Transverse colon (tissue), 4 donors: ENCODE measurements around the gene TBC1D17.

ENCODE experiments used
- EP300 ChIP-seq: sonication (generic); formaldehyde crosslinking; IDR thresholded peaks from one replicate; pipeline ENCODE4 v1.6.1; 2017; ENCODE audit warnings: antibody characterized with exemption, low read depth
- POLR2A ChIP-seq: fragments of 450-650 bp; IDR thresholded peaks from one replicate; pipeline ENCODE4 v1.6.1; 2016; ENCODE audit warnings: antibody characterized with exemption, mild to moderate bottlenecking, moderate library complexity
- POLR2AphosphoS5 ChIP-seq, 3 donors: sonication (generic); formaldehyde crosslinking; IDR thresholded peaks; one replicate each; pipeline ENCODE4 v1.6.1; 2016; ENCODE audit warnings: antibody characterized with exemption in 3 of 3
- TF ChIP-seq, protein P1 (sequence below), 5 experiments: fragments of 200-600 bp in 3 of 5; fragments of 450-650 bp in 2 of 5; sonication (generic) in 3 of 5; IDR thresholded peaks; 1 replicate in 2 of 5; 2 replicates in 3 of 5; pipeline ENCODE4 v1.5.1; 2016 to 2017; ENCODE audit warnings: antibody characterized with exemption in 5 of 5, inconsistent platforms in 3 of 5, mild to moderate bottlenecking in 2 of 5, moderate library complexity in 1 of 5

GRCh38 chr19:49844138-49845095 lies 33.1 kb upstream of the TBC1D17 start:
- TF ChIP-seq, protein P1, sequence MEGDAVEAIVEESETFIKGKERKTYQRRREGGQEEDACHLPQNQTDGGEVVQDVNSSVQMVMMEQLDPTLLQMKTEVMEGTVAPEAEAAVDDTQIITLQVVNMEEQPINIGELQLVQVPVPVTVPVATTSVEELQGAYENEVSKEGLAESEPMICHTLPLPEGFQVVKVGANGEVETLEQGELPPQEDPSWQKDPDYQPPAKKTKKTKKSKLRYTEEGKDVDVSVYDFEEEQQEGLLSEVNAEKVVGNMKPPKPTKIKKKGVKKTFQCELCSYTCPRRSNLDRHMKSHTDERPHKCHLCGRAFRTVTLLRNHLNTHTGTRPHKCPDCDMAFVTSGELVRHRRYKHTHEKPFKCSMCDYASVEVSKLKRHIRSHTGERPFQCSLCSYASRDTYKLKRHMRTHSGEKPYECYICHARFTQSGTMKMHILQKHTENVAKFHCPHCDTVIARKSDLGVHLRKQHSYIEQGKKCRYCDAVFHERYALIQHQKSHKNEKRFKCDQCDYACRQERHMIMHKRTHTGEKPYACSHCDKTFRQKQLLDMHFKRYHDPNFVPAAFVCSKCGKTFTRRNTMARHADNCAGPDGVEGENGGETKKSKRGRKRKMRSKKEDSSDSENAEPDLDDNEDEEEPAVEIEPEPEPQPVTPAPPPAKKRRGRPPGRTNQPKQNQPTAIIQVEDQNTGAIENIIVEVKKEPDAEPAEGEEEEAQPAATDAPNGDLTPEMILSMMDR (IDR thresholded peaks at IDR 0.05): no peak
- TF ChIP-seq POLR2A: no peak
- no peak for TF ChIP-seq EP300
- no peak for TF ChIP-seq POLR2AphosphoS5 (IDR thresholded peaks at IDR 0.05)
